ENCODE results near the gene ADAM20. TPM values are rescaled to one million over a fixed set of nuclear protein-coding genes. Genes with fewer than 3 reads are reported as not detected.
A peak's percentile ranks its signal among the peaks of the same experiment; 100 is the strongest.
"Not testable (repeated sequence)": the region's sequence is repeated elsewhere in the genome, so short reads cannot be mapped to it uniquely, and the experiment has no call there.

Gene ADAM20
- 0.12 TPM for polyA plus RNA-seq (ENCODE audit: insufficient read length)

DNA sequence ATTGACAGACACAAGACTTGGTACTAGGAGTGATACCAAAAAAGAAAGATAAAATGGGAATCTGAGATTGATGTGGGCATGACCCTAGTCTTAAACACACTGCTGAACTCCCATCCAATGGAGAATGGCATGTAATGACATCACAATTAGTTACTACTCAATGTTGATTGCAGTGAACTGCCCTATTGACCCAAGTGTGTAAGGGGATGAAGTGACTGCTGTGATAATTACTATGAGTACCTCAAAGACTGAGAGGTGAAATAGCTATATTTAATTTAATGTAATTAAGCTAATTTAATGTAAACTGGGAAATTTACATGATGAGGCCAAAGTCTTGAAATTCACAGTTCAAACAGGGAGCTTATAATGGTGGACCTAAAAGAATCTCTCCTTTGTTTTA is at the start of gene ADAM20:
Gene ADAM20 (minus strand): TSS at position 101 of the 400 bp plus-strand sequence. CDS start 10,247 bp downstream, outside the sequence.
- DNase-seq, result no peak

DNA sequence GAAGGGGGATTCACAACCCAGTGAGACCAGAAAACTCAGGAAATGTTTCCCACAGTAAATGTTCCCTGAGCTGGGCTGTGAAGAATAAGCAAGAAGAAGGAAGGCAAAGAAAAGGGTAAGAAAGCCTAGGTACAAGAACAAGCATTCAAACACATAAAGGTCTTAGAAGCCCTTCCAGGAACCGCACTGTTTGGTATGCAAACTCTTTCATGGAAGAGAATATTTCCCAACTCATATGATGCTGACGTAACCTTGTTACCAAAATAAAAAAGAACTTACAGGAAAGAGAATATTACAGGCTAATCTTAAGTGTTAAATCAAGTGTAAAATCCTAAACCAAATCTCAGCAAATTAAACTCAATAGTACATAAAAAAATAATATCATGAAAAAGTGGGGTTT is 42.1 kb upstream of the ADAM20 start:
- DNase-seq, result no peak

- DNase-seq, result no peak
Observed at GRCh38 chr14:70573050-70573449, 38.2 kb upstream of the ADAM20 start.

DNA sequence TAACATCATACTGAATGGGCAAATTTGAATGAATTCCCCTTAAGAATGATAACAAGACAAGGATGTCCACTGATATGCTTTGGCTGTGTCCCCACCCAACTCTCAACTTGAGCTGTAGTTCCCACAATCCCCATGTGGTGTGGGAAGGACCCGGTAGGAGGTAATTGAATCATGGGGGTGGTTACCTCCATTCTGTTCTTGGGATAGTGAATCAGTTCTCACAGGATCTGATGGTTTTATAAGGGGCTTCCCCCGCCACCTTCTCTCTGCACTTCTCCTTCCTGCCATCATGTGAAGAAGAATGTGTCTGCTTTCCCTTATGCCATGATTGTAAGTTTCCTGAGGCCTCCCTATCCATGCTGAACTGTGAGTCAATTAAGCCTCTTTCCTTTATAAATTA is 36.3 kb upstream of the ADAM20 start:
- no peak for DNase-seq

GRCh38 chr14:70567791-70568190 is 33.0 kb upstream of the ADAM20 start:
- DNase-seq, result no peak

GRCh38 chr14:70563869-70564268 is 29.1 kb upstream of the ADAM20 start:
- DNase-seq, result no peak

GRCh38 chr14:70563417-70563816 is 28.6 kb upstream of the ADAM20 start:
- DNase-seq, result no peak

DNA sequence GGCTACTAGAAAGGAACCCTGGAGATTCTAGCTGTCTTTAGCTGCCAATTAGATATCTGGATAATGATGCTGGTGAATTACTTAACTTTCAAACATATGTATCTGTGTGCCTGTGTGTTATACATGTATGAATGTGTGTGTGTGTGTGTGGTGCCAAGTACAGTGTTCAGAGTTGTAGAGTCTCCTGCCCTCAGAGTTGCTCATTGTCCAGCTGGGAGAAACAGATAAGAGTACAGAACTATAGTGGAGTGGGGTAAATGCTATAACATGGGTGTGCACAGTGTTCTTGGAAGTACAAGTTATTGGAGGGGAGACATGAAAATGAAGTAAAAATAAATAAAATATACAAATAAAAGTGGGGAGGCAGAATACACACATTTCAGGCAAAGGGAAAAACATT is 23.6 kb upstream of the ADAM20 start:
- no peak for DNase-seq

DNA sequence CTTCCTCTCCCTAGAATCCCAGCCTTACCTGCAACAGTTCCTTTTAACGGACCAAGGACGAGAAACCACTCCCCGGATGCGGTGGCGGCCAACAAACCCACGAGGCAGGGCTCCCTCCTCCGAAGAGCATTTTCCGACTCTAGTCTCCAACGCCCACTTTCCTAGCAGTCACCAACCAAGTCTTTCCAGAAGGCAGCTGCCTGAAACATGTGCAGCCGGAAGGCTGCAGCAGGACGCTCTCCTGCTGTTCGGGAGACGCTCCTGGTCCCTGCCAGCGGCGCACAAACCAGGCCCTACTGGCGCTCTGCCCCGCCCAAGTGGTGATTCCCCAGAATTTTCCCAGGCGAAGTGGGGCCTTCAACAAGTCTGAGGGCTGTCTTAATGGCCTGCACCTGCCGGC is 21.1 kb upstream of the ADAM20 start:
- DNase-seq, result peak; percentile 23

- DNase-seq, result no peak
Observed at GRCh38 chr14:70538087-70538486, 3.3 kb upstream of the ADAM20 start.

- DNase-seq, result no peak
Observed at GRCh38 chr14:70536830-70537229, 2.0 kb upstream of the ADAM20 start.

DNA sequence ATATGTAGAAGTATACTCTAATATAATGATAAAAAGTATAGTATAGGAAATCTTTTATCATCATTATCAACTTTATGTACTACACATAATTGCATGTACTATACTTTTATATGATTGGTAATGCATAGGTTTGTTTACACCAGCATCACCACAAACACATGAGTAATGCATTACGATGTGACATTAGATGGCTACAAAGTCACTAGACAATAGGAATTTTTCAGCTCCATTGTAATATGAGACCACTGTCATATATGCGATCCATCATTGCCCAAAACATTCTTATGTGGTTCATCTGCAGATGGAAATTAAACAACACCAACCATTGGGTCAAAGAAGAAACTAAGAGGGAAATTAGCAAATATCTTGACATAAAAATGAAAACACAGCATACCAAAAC is 4.4 kb downstream of the ADAM20 start:
- no peak for DNase-seq

DNA sequence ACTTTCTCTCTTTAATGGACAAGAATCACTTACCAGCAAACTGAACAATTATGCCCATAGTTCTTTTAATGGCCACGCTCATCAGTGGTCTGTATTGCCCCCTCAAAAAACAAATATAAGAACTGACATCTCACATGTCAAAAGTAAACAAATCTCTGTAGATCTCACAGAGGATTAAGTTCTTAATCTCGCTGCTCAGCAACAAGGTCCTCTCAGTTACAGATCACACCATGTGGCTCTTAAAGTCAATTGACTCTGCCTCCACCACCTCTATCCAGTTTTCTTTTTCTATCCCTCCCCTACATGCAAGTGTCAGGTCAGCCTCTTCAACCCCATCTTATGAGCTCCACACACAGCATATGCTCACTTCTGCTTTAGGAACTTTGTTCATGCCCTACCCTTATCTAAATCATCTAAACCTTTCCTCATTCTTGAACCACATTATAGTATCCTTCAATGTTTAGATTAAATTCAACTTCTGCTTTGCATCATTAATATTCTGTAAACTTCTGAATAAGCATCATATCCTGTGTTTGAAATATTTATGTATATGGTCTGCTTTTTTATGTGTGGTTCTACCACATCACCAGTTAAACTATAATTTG is 7.2 kb downstream of the ADAM20 start:
- DNase-seq, result no peak

DNA sequence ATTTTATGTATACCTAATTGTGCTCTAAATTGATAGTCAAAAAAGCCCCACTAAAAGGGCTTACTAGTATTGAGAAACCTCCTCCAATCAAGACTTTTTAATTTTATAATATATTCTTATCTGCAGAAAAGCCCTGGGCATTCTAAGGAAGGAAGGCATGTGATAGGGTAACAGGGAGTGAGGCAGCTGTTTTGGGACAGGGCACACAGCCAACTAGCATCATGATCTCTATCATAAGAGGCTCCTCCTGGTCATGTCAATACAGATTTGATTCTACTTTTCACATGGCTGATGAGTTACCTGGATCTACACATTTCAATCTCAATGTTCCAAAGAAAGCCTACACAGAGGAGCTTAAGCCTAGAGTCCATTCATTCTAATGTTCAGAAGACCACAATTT is 9.1 kb downstream of the ADAM20 start:
- no peak for DNase-seq

- no peak for DNase-seq
Observed at GRCh38 chr14:70515811-70516210, 19.0 kb downstream of the ADAM20 start.

DNA sequence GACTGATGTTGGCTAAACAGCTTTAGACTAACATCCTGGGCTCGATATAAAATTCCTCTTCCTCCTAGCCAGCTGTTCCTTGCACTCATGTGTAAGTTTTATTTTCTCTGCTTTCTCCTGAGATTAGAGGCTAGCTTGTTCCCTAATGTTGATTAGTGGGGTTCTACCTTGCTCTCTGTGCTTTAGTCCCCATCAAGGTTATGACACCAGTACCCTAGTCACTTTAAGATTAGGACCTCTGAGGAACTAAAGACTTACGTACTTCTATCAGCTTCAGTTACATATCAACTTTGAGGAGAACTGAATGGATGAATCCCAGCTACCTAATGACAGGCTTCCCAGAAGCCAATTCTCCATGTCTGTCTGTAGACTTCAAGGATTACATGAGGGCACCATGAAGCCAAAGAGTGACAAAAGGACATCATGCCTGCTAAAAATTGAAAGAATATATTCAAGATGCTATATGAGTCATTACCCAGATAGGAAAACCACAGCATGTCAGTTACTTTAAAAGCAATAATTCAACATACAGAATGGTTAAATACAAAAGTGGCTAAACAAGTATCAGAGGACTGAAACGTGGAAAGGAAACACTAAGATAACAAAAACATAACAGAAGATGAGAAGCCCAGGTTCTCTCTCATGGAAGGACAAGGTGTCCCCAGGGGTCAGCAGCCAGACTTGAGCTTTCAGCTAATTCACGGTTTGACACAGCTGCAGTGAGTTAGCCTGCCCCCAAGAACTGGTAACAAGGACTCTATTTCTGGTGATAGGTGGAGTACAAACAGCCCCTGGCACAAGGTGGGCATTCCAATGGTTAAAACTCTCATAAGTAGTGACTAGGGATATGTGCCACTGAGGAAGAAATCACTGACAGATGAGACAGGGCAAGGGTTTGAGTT is 20.4 kb downstream of the ADAM20 start:
- DNase-seq, result no peak

DNA sequence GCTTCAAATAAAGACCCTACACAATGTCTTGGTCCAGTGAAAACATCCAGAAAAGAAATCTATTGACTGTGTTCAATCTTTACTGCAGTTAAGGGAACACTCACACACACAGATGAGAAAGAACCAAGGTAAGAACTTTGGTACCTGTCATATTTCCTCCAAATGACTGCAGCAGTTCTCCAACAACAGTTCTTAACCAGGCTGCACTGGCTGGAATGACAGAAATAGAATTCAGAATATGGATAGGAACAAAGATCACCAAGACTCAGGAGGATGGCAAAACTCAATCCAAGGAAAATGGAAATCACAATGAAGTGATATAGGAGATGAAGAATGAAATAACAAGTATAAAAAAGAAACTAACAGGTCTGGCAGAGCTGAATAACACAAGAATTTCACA is 36.6 kb downstream of the ADAM20 start:
- no peak for DNase-seq

- no peak for DNase-seq
Observed at GRCh38 chr14:70489579-70490200, 45.1 kb downstream of the ADAM20 start.

DNA sequence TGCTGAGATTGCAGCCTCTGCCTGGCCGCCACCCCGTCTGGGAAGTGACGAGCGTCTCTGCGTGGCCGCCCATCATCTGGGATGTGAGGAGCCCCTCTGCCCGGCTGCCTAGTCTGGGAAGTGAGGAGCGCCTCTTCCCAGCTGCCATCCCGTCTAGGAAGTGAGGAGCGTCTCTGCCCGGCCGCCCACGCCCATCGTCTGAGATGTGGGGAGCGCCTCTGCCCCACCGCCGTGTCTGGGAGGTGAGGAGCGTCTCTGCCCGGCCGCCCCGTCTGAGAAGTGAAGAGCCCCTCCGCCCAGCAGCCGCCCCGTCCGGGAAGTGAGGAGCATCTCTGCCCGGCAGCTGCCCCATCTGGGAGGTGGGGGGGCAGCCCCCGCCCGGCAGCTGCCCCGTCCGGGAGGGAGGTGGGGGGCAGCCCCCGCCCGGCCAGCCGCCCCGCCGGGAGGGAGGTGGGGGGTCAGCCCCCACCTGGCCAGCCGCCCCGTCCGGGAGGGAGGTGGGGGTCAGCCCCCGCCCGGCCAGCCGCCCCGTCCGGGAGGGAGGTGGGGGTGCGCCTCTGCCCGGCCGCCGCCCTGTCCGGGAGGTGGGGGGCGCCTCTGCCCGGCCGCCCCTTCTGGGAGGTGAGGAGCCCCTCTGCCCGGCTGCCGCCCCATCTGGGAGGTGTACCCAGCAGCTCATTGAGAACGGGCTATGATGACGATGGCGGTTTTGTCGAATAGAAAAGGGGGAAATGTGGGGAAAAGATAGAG is 57.3 kb downstream of the ADAM20 start:
- not testable (repeated sequence) for DNase-seq

DNA sequence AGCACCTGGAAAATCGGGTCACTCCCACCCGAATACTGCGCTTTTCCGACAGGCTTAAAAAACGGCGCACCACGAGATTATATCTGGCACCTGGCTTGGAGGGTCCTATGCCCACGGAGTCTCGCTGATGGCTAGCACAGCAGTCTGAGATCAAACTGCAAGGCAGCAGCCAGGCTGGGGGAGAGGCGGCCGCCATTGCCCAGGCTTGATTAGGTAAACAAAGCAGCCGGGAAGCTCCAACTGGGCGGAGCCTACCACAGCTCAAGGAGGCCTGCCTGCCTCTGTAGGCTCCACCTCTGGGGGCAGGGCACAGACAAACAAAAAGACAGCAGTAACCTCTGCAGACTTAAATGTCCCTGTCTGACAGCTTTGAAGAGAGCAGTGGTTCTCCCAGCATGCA is 59.3 kb downstream of the ADAM20 start:
- DNase-seq, result not testable (repeated sequence)

GRCh38 chr14:70473825-70474224 is 61.0 kb downstream of the ADAM20 start:
- DNase-seq, result no peak

Measured in hindlimb muscle (tissue), 1 donor.